Islet of Langerhans (tissue), 1 donor: ENCODE data around the gene TMEM198.

ENCODE experiments used
- FAIRE-seq: peaks from one replicate; lab custom pipeline; 2011; peaks lifted over from hg19 to GRCh38; lab: Jason Lieb, UNC

TMEM198 gene

DNA sequence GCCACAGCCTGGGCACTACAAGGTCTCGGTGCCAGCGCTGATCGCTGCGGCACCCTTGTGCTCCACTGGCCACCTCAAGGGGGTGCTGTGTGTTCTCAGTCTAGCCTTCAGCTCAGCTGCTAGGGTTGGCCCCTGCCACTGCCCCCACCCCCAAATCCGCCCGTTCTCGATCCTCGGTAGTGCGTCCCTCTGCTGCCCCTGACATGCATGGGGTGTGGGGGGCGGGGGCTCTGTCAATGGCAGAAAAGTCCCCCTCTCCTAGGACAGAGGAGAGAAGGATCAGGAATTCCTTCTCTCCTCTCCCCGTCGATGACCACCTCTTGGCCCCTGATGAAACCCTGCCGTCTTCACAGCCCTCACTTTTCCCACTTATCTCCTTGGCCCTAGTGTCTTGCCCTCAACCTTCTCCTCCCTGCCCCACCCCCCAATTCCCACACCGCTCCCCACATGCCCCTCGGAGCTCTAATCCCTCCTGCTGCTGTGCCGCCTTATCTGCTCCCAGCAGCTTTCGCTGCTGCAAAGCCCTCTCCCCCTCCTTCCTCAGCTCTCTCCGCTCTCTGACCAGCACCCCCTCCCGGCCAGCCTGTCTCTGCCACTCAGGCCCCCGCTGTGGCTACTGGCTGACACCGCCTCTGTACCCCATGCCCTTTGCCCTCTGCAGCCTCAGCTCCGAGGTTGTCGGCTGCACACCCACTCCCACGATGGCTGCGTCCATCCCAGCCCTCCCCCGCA, 33.9 kb upstream of the TMEM198 start:
- no peak for FAIRE-seq

- FAIRE-seq = no peak
Observed at GRCh38 chr2:219510512-219511135, 33.2 kb upstream of the TMEM198 start.

- no peak for FAIRE-seq
Observed at GRCh38 chr2:219511547-219512325, 32.1 kb upstream of the TMEM198 start.

DNA sequence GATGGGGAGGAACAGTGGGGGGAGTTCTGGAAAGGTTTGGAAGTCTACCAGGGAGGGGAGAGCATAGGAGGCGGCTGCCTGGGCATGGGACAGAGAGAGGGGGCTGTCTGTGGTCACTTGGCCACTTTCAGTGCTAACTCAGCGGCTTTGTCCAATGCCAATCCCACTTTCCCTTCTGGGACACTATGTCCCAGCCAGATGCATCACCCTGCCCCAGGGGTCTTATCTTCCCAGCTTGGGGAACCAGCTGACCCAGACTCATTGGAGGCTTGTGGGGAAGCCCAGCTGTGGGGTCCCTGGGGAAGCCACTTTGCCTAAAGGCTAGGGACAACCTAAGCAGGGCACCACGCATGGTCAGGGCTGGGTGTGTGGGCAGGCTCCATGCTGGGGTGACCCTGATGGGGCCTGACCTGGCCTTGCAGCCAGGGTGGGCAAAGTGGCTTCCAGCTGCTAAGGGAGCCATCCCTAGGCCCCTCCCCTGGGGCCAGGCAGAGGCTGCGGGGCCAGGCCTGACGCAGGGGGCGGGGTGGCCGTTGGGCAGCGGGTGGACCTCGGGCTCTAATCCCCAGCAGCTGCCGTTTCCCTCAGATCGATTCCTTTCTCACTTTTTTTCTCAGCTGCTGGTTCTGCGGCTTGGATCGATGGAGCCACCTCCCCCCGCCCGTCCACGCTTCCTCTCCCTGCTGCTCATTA, 31.2 kb upstream of the TMEM198 start:
- no peak for FAIRE-seq

DNA sequence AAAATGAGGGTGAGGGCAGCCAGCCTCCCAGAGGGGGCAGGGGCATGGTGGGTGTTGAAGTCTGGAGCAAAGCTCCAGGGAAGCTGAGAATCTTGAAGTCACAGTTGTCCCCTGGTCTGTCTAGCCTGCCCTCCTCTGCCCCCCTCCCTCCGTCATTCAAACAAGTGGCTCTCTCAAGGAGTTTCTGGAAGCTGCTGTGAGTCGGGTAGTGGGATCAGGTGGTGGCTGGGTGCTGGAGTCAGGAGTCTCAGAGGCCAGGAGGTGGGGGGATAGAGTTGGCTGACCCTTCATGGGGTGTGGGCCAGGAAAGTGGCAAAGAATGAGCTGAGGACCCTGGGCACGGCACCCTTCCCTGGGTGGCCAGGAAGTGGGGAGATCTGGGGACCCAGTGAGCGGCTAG, 30.0 kb upstream of the TMEM198 start:
- no peak for FAIRE-seq

GRCh38 chr2:219514196-219514761, 29.5 kb upstream of the TMEM198 start, which contains the start of gene ASIC4:
ASIC4 (plus strand) TSS chr2:219514482; CDS start chr2:219514725, 243 bp downstream.
- FAIRE-seq = no peak

DNA sequence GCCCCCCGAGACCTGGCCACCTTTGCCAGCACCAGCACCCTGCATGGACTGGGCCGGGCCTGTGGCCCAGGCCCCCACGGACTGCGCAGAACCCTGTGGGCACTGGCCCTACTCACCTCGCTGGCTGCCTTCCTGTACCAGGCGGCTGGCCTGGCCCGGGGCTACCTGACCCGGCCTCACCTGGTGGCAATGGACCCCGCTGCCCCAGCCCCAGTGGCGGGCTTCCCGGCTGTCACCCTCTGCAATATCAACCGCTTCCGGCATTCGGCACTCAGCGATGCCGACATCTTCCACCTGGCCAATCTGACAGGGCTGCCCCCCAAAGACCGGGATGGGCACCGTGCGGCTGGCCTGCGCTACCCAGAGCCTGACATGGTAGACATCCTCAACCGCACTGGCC, 29.0 kb upstream of the TMEM198 start:
- no peak for FAIRE-seq

- no peak for FAIRE-seq
Observed at GRCh38 chr2:219515874-219516629, 27.8 kb upstream of the TMEM198 start.

DNA sequence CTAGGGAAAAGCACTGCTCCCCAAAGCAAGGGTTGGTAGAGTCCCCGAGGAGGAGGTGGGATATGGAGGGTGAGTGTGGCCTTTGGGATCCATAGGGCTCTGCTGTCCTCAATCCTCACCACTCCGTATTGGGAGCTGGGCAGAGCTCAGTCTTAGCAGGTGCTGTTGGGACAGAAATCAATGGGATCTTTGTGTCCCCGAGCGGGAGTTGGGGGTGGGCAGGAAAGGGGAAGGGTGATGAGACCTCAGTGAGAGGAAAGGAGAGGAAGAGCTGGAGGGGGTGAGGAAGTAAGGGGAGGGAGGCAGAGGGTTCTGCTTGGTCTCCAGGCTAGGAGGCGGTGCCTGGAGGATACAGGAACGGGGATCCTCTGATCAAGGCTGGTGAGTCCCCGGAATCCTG, 26.9 kb upstream of the TMEM198 start:
- no peak for FAIRE-seq

DNA sequence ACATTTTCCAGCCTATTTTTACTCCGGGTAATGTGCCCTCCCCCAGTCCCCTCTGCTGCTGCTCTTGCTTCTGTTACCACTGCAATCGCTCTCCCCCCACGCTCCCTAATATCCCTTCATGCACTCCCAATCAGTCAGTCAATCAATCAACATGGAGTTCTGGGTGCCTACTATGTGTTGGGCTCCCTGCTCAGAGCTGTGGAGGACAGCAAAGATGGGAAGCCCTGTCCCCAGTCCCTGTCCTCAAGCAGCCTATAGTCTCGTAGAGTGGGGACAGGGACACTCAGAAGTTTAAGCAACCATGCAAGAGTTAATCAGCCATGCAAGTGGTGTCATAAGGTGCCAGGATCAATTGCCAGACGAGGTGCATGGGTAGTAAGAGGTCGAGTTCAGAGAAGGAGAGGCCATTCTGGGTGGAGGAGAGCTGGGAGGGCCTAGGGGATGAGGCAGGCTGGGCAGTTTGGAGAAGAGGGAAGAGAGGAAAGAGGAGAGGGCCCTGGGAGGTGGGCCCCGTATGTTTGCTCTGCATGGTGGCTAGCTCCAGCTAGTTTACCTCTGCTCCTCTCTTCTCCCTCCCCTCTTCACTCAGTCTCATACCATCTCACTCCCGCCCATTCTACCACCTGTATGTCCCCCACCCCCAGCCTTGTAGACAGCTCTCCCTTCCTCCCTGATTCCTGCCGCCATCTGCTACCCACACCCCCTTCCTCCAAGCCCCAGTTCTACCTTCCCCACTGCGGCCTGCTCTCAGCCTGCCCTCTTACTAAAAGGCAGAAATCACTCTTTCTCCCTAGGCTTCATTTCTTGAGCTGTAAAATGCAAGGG, 25.7 kb upstream of the TMEM198 start:
- no peak for FAIRE-seq

- no peak for FAIRE-seq
Observed at GRCh38 chr2:219519526-219519916, 24.3 kb upstream of the TMEM198 start.

GRCh38 chr2:219520079-219520478, 23.7 kb upstream of the TMEM198 start:
- no peak for FAIRE-seq

DNA sequence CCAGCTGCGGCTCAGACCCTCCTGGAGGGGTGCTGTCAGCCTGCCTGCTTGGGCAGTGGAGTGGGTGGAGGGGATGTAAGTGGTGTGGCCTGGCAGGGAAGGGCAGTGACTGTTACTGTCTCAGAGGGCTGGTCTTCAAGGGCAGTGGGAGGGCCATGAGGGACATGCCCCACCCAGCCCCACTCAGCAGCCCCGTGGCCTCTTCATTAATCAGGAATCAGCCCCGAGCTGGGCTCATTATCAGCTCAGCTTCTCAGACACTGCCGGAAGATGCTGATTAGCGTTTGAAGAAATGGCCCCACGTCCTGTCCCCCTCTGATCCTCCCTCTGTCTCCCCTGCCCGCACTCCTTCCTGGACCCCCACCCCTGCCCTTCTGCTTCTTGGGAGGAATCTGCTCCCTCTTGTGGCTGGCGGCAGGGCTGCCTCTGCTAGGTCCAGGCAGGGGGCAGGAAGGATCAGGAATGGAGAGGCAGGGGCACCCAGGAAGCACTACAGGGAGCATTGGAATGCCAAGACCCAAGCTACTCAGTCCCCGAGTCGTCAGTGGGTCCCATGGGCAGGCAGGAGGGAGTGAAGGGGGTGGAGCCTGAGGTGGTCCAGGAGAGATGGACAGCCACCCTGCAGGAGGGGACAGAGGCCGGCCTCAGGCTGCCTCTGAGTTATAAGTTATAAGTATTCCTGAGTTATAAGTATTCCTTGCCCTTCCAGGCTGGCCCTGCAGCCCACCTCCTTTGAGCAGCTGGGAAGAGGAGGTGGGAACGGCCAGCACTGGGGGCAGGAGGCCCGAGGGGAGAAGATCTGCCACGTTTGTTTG, 22.6 kb upstream of the TMEM198 start:
- no peak for FAIRE-seq

GRCh38 chr2:219522111-219523030, 21.5 kb upstream of the TMEM198 start:
- FAIRE-seq = no peak

DNA sequence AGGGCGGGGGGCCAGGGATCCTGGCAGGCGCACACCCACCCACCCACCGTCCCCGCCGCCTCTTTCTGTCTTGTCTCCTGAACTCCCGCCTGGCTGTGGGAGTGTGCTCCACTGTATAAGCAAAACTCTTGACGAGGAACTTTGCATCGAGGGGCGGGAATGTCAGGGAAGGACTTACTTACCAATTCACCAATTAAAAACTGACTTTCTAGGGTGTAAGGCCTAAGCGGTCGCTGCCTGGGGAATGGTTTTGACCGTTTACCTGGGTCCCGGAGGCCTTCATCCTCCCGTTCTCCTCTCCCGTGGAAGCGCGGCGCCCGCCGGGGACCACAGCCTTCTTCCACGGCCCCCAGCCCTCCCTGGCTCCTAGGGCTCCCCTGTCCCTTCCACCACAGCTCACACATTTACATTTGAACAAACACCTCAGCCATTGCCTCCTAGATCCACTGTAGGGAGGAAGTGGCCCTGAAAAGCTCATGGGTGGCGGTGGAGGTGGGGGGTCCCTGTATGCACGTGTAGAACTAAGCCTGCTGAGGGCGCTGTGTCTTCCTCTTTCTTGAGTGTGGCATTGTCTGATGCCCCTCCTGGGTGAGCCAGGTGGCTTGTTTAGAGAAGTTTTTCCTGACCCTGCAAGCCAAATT, 20.7 kb upstream of the TMEM198 start:
- no peak for FAIRE-seq

GRCh38 chr2:219524817-219525216, 19.0 kb upstream of the TMEM198 start:
- FAIRE-seq = no peak

DNA sequence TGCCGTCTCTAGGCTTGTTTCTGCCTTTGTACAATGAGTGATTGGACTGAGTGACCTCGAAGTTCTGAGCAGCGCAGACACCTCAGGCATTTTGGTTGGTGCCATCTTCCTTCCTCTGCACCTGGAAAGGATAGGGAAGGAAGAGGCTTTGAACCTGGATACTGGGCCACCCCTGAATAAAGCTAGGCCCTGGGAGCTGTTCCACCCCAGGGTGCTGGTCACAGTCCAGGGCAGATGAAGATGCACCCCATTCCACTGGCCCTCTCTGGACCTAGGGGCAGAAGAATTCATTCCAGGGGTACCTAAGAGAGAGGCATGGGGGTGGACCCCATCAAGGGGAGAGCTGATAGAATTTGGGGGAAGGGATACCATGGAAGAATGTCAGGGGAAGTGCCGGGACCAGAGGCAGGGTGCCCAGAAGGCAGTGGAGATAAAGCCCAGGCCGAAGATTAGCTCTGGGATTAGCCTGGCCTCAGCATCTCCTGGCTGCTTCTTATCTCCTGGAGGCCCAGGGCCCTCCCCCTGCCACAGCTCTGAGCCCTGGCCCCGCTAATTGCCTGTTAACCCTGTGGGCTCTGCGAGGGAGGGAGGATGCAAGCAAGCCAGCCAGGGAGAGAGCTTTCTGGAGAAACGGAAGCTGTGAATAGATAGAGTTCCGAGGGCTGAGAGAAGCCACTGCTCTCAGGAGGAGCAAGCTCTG, 18.1 kb upstream of the TMEM198 start:
- no peak for FAIRE-seq
